Naive thymus-derived CD4-positive, alpha-beta T cell (primary cell): ENCODE data around the gene CD74. TPM values are rescaled to one million over a fixed set of nuclear protein-coding genes. Genes with fewer than 3 reads are reported as not detected.

Source experiments
- ATAC-seq: fragments of 150-1000 bp; cut with Tn5 transposase; 2 replicates; pipeline ENCODE4 v1.10.0; 2021; ENCODE audit warnings: mild to moderate bottlenecking, moderate library complexity
- CTCF ChIA-PET: fragments of 350-600 bp; sonication (Branson Sonifier 250); formaldehyde crosslinking; loops from one replicate; lab custom pipeline; 2021; ENCODE audit warnings: antibody characterized with exemption; lab: Charles Lee
- POLR2A ChIA-PET: fragments of 350-600 bp; sonication (Branson Sonifier 250); formaldehyde crosslinking; loops from one replicate; lab custom pipeline; 2021; ENCODE audit warnings: antibody characterized with exemption, inconsistent platforms; lab: Charles Lee
- DNase-seq, 9 donors: peaks; one replicate each; pipeline versions ENCODE4 v3.0.0 to v3.0.0-alpha.2; 2020 to 2022; ENCODE audit warnings: mixed read lengths in 1 of 9
- H3K27ac ChIP-seq: one replicate; pipeline ENCODE4 v1.7.0; 2013; ENCODE audit warnings: mild to moderate bottlenecking, low read depth, low read length, moderate library complexity
- H3K27me3 ChIP-seq, 2 donors: one replicate each; pipeline ENCODE4 v1.7.0; 2013; ENCODE audit warnings: low read length in 2 of 2, mild to moderate bottlenecking in 2 of 2, moderate library complexity in 2 of 2; ENCODE audit not compliant: control insufficient read depth in 2 of 2, insufficient read depth in 2 of 2
- H3K36me3 ChIP-seq, 3 experiments: 1 replicate in 2 of 3; 2 replicates in 1 of 3; pipeline ENCODE4 v1.7.0; 2013; ENCODE audit warnings: low read length in 3 of 3, mild to moderate bottlenecking in 3 of 3, moderate library complexity in 1 of 3; ENCODE audit not compliant: insufficient read depth in 3 of 3, control insufficient read depth in 2 of 3
- H3K4me1 ChIP-seq, 2 donors: one replicate each; pipeline ENCODE4 v1.7.0; 2013; ENCODE audit warnings: low read length in 2 of 2, mild to moderate bottlenecking in 2 of 2, moderate library complexity in 1 of 2; ENCODE audit not compliant: control insufficient read depth in 2 of 2, insufficient read depth in 2 of 2
- H3K4me3 ChIP-seq: 2 replicates; pipeline ENCODE4 v1.7.0; 2013; ENCODE audit warnings: mild to moderate bottlenecking, low read length
- H3K9me3 ChIP-seq, 3 experiments: 1 replicate in 2 of 3; 2 replicates in 1 of 3; pipeline ENCODE4 v1.7.0; 2013; ENCODE audit warnings: low read length in 3 of 3; ENCODE audit not compliant: control insufficient read depth in 2 of 3
- H3K27ac Mint-ChIP-seq, 9 donors: one replicate each; pipeline ENCODE4 v1.8.0; 2020 to 2022; ENCODE audit warnings: mixed read lengths in 9 of 9, mild to moderate bottlenecking in 8 of 9, moderate library complexity in 5 of 9, inconsistent platforms in 2 of 9
- H3K27me3 Mint-ChIP-seq, 5 donors: one replicate each; pipeline ENCODE4 v1.8.0; 2021 to 2022; ENCODE audit warnings: mixed read lengths in 5 of 5, mild to moderate bottlenecking in 1 of 5
- H3K36me3 Mint-ChIP-seq, 5 donors: one replicate each; pipeline ENCODE4 v1.8.0; 2020 to 2022; ENCODE audit warnings: mixed read lengths in 5 of 5, mild to moderate bottlenecking in 3 of 5, inconsistent platforms in 1 of 5
- H3K4me1 Mint-ChIP-seq, 7 donors: one replicate each; pipeline ENCODE4 v1.8.0; 2020 to 2022; ENCODE audit warnings: mixed read lengths in 7 of 7, mild to moderate bottlenecking in 3 of 7, inconsistent platforms in 1 of 7
- H3K4me3 Mint-ChIP-seq, 10 donors: one replicate each; pipeline ENCODE4 v1.8.0; 2020 to 2022; ENCODE audit warnings: mild to moderate bottlenecking in 10 of 10, mixed read lengths in 10 of 10, moderate library complexity in 6 of 10, inconsistent platforms in 2 of 10
- H3K9me3 Mint-ChIP-seq, 11 donors: one replicate each; pipeline ENCODE4 v1.8.0; 2020 to 2022; ENCODE audit warnings: mixed read lengths in 11 of 11, mild to moderate bottlenecking in 4 of 11, inconsistent platforms in 1 of 11, moderate library complexity in 1 of 11
- intact Hi-C, 2 donors: fragments of 100-400 bp; cut with micrococcal nuclease; formaldehyde crosslinking; loops; one replicate each; pipeline ENCODE4 v1.15.1; 2023
- polyA plus RNA-seq, 2 donors: library from polyadenylated mRNA; unstranded; fragments of 300-500 nt; fragmentation: Illumina TruSeq; gene quantifications; one replicate each; pipeline ENCODE4 v1.2.3, GENCODE V29; 2021
- total RNA-seq, 6 experiments: library from RNA in 5 of 6; stranded (reverse) in 5 of 6; gene quantifications; 1 replicate in 5 of 6; 2 replicates in 1 of 6; pipeline ENCODE4 v1.2.3 and lab custom pipeline; 2021 to 2026

CD74 gene
- total and polyA plus RNA-seq, 7 experiments from 2014 or later, result 153 to 1,948 (median 413) TPM

DNA sequence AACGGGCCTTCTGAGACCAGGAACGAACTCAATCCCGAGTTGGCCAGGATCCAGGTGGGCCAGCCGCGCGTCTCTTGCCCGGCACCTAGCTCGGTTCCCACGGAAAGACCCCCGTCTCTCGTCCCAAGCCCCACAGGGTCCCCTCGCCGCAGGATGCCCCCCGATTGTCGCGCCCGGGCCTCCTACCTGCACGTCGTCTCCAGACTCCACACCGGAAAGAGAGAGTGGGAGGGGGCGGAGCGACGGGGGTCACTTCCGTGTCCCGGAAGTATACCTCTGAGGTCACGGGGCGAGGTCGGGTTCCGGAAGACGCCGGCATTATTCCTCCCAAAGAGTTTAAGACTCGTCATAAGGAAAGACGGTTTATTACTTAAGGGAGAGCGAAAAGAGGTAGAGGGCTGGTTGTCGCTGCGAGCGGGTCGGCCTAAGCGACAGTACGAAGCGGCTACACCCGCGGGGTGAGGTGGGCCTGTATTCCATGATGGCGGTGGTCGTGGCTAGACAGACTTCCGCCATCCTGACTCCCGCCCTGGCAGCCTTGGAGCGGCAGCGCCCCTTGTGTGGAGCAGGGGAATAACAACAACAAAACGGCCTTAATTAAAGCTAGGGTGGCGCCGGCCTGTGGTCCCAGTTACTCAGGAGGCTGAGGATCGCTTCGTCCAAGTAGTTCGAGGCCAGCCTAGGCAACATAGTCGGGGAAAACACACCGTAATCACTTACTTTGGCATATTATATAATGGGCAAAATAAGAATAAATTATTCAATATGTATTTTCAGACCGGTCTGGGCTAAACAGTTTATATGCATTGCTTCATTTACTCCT lies 37.0 kb upstream of the CD74 start, which contains the start of gene RPS14:
Gene RPS14, minus strand, starts transcription at position 223 of the 823 bp plus-strand sequence. CDS start 2,006 bp downstream, outside the sequence.
- peak within 1 kb of the TSS; percentile 100 for H3K27ac ChIP-seq
- Mint-ChIP-seq H3K27ac (peak within 1 kb of the TSS; percentile 97 to 100 (median 100)), H3K27me3 (no peaks in the 10 kb centered on the region), H3K36me3 (peaks cover 6 to 37% (median 31%) of the 10 kb centered on the region in 5 donors), H3K4me3 (peak within 1 kb of the TSS; percentile 89 to 100 (median 96)), H3K4me1 (peaks cover 21 to 44% (median 37%) of the 10 kb centered on the region in 7 donors), H3K9me3 (no peaks in the 10 kb centered on the region)
- peak; percentile 97 for ATAC-seq
- H3K36me3 ChIP-seq, result peaks cover 26 to 34% (median 28%) of the 10 kb centered on the region in 3 experiments
- peak; percentile 89 to 98 (median 97) for DNase-seq
- peak within 1 kb of the TSS; percentile 68 for H3K4me3 ChIP-seq
- no peaks in the 10 kb centered on the region for H3K9me3 ChIP-seq
- ChIA-PET POLR2A (interaction anchor here (0.6 to 2.1 kb wide), 25 partner anchors 9 to 1322 kb away, joined by 3 to 29 read pairs (median 4); partner anchors contain the start of genes CD74, G3BP1, HMGXB3 and RBM22), CTCF (interaction anchor here (0.6 to 2.3 kb wide), 11 partner anchors 9 to 329 kb away, joined by 3 to 14 read pairs (median 3); partner anchors contain the start of genes RBM22 and SMIM3)
- no peaks in the 10 kb centered on the region for H3K27me3 ChIP-seq
- peaks cover 18 to 23% of the 10 kb centered on the region in 2 donors for H3K4me1 ChIP-seq
- intact Hi-C loops, result loop anchor here (1.0 to 10.0 kb wide), 17 partner anchors 9 to 1325 kb away; partner anchors contain the start of genes CD74 (in 2 of the 2), G3BP1 (in 2 of the 2), TCOF1 (in 2 of the 2) and CSNK1A1 (in 1 of the 2)

DNA sequence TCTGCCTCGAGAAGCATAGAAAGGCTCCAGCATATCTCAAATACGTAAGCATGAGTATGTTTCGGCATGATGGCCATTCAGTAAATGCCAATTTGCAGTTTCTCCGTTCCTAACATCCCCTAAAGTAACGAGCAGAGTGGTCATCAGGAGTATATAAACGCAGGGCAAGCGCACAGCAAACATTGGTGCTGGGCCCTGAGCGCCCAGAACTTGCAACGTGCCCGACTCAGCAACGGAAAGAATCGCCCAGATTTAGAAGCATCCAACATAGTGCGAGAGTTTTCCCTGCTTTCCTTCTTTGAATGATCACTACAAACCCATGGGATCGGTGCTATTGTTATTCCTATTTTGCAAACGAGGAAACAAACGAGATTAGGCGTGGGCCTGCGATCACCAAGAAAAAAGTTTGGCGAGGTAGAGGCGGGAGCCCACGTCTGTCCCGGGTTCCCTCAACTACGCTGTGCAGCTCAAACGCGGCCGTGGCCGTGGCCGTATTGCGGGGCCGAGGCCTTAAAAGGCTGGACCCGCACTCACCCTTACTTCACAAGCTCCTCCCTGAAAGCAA lies 36.3 kb upstream of the CD74 start:
- Mint-ChIP-seq H3K27me3 (no peaks in the 10 kb centered on the region), H3K36me3 (peaks cover 6 to 39% (median 31%) of the 10 kb centered on the region in 5 donors), H3K9me3 (no peaks in the 10 kb centered on the region), H3K4me3 (peak overlapping the region; percentile 89 to 100 (median 96)), H3K4me1 (peaks cover 21 to 45% (median 37%) of the 10 kb centered on the region in 7 donors), H3K27ac (peak overlapping the region; percentile 97 to 100 (median 100))
- CTCF ChIA-PET, result interaction anchor here (0.6 to 2.3 kb wide), 6 partner anchors 10 to 330 kb away, joined by 3 to 14 read pairs (median 3); partner anchors contain the start of gene SMIM3
- intact Hi-C loops, result loop anchor here (1.0 to 10.0 kb wide), 11 partner anchors 13 to 1322 kb away; partner anchors contain the start of genes CD74 (in 2 of the 2), TCOF1 (in 2 of the 2), CSNK1A1 (in 1 of the 2) and G3BP1 (in 1 of the 2)
- Histone ChIP-seq H3K4me3 (peak overlapping the region; percentile 68), H3K36me3 (peaks cover 28 to 41% (median 31%) of the 10 kb centered on the region in 3 experiments), H3K9me3 (no peaks in the 10 kb centered on the region), H3K27ac (peak overlapping the region; percentile 100), H3K4me1 (peaks cover 18 to 23% of the 10 kb centered on the region in 2 donors), H3K27me3 (no peaks in the 10 kb centered on the region)
- peak in 1 of 9 donors; percentile 36 for DNase-seq
- POLR2A ChIA-PET, result interaction anchor here (0.7 to 2.1 kb wide), 17 partner anchors 9 to 341 kb away, joined by 3 to 29 read pairs (median 7); partner anchors contain the start of genes CD74, RBM22 and TCOF1
- ATAC-seq, result peak; percentile 33

DNA sequence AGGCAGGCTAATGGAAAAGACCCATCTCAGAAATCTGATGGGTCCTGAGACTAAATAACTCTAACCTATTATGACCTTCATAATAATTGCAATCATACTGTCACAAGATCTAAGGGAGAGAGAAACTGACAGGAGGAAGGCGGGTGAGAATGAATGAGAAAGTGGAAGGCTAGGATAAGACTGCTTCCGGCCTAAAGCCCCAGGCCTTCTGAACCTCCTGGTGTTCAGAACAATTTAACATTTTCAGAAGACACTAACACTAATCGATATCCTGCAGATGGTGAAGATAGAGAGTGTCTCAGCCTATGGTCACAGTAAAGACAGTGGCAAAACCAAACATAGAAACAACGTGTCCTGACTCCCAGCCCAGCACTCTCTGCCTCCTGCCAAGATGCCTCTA lies 35.6 kb upstream of the CD74 start:
- no peak for ATAC-seq
- Histone ChIP-seq H3K4me1 (peaks cover 18 to 23% of the 10 kb centered on the region in 2 donors), H3K27ac (peak overlapping the region; percentile 100), H3K4me3 (peak overlapping the region; percentile 68), H3K36me3 (peaks cover 31 to 48% (median 37%) of the 10 kb centered on the region in 3 experiments), H3K9me3 (no peaks in the 10 kb centered on the region), H3K27me3 (no peaks in the 10 kb centered on the region)
- Mint-ChIP-seq H3K36me3 (peaks cover 6 to 46% (median 34%) of the 10 kb centered on the region in 5 donors), H3K9me3 (no peaks in the 10 kb centered on the region), H3K4me3 (peak overlapping the region; percentile 89 to 100 (median 96)), H3K27ac (peak overlapping the region; percentile 97 to 100 (median 100)), H3K4me1 (peaks cover 21 to 49% (median 37%) of the 10 kb centered on the region in 7 donors), H3K27me3 (no peaks in the 10 kb centered on the region)
- no peak for DNase-seq
- POLR2A ChIA-PET, result no interaction called here
- intact Hi-C loops, result loop anchor here in 1 of 2 donors (2.0 to 10.0 kb wide), 3 partner anchors 208 to 894 kb away; partner anchors contain the start of genes CSNK1A1 and SMIM3
- CTCF ChIA-PET, result no interaction called here

DNA sequence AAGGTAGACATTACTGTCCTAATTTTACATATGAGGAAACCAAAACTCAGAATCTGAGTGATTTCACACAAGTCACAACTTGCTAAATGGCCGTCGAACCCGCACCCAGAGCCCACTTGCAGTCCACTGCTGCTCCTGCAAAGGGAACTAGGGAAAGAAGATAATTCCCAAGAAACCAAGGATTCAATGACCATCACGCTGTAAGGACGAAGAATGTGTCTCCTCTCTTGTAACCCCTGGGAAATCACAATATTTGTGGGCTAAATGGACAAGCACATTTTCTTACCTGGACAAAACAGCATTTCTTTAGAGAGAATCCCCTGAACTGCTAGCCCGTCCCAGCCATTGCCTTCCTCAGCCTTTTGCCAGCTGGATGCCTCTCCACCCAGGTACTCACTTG lies 34.5 kb upstream of the CD74 start:
- Histone ChIP-seq H3K27me3 (no peaks in the 10 kb centered on the region), H3K36me3 (peaks cover 31 to 52% (median 37%) of the 10 kb centered on the region in 3 experiments), H3K9me3 (no peaks in the 10 kb centered on the region), H3K4me3 (no peak overlapping the region), H3K27ac (peak overlapping the region; percentile 100), H3K4me1 (peaks cover 18 to 23% of the 10 kb centered on the region in 2 donors)
- Mint-ChIP-seq H3K4me1 (peaks cover 21 to 49% (median 37%) of the 10 kb centered on the region in 7 donors), H3K36me3 (peaks cover 6 to 50% (median 37%) of the 10 kb centered on the region in 5 donors), H3K9me3 (no peaks in the 10 kb centered on the region), H3K4me3 (peak overlapping the region in 9 of 10 donors; percentile 2 to 97 (median 92)), H3K27me3 (no peaks in the 10 kb centered on the region), H3K27ac (peak overlapping the region in 7 of 9 donors; percentile 74 to 100 (median 100))
- CTCF ChIA-PET, result interaction anchor here (1.1 kb wide), 1 partner anchor 34 kb away, joined by 4 read pairs; the partner anchor contains the start of gene CD74
- intact Hi-C loops, result loop anchor here in 1 of 2 donors (10.0 kb wide), 1 partner anchor 892 kb away; the partner anchor contains the start of gene CSNK1A1
- POLR2A ChIA-PET, result interaction anchor here (1.0 kb wide), 1 partner anchor 34 kb away, joined by 5 read pairs; the partner anchor contains the start of gene CD74
- ATAC-seq (no peak), DNase-seq (no peak)

DNA sequence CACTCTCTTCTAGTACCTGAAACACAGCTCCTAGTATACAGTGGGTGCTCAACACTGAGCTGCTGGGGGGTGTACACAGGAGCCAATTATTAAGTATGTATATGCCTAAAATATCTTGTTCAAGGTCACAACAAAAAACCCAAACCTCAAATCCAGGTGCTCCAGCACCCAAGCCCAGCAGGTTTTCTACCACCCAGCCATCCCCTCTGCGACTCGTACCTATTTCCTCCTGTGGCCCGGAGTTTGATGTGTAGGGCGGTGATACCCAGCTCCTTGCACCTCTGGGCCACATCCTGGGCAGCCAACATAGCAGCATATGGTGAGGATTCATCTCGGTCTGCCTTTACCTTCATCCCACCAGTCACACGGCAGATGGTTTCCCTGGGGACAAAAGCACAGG lies 33.9 kb upstream of the CD74 start:
- H3K4me3 ChIP-seq, result no peak overlapping the region
- Mint-ChIP-seq H3K27ac (peak overlapping the region in 6 of 9 donors; percentile 13 to 100 (median 69)), H3K36me3 (peaks cover 6 to 50% (median 38%) of the 10 kb centered on the region in 5 donors), H3K27me3 (no peaks in the 10 kb centered on the region), H3K4me3 (peak overlapping the region in 3 of 10 donors; percentile 24 to 92 (median 46)), H3K4me1 (peaks cover 21 to 49% (median 37%) of the 10 kb centered on the region in 7 donors), H3K9me3 (no peaks in the 10 kb centered on the region)
- intact Hi-C loops, result loop anchor here in 1 of 2 donors (10.0 kb wide), 1 partner anchor 892 kb away; the partner anchor contains the start of gene CSNK1A1
- H3K27ac ChIP-seq, result peak overlapping the region; percentile 100
- H3K36me3 ChIP-seq, result peaks cover 31 to 58% (median 37%) of the 10 kb centered on the region in 3 experiments
- ATAC-seq (no peak), DNase-seq (no peak)
- H3K27me3 ChIP-seq, result no peaks in the 10 kb centered on the region
- no peaks in the 10 kb centered on the region for H3K9me3 ChIP-seq
- ChIA-PET POLR2A (interaction anchor here (0.6 to 1.0 kb wide), 2 partner anchors 34 to 344 kb away, joined by 5 to 6 read pairs; partner anchors contain the start of gene CD74), CTCF (interaction anchor here (1.1 kb wide), 1 partner anchor 33 kb away, joined by 4 read pairs; the partner anchor contains the start of gene CD74)
- peaks cover 18 to 23% of the 10 kb centered on the region in 2 donors for H3K4me1 ChIP-seq
